GM18861 (cell line): ENCODE results near the gene ARHGEF39.

Source experiments
- ATAC-seq: cut with Tn5 transposase; IDR thresholded peaks from one replicate; pipeline ENCODE4 v1.9.1; 2021; ENCODE audit not compliant: unreplicated experiment

Gene ARHGEF39

DNA sequence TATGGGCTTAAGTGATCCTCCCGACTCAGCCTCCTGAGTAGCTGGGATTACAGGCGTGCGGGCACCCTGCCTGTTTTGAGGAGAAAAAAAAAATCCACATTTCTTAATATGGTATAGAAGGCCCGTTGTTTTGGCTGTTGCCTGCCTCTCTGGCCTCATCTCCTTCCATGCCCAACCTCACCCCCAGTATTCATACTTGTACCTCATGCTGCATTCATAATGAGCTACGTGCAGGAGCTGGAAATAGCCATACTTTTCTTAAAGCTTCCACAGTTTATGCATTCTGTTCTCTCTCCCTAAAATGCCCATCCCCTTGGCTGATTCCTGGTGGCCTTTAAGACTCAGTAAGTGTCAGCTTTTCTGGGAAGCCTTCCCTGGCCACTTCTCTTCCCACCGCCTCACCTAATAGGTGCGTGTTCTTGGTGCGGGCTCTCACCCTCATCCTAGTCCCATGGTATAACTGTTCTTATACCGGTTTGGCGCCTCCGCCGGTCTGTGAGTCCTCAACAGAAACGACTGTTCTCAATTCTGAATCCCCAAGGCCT is 26.8 kb upstream of the ARHGEF39 start:
- no peak for ATAC-seq

- no peak for ATAC-seq
These were observed 26.3 kb upstream of the ARHGEF39 start for GRCh38 chr9:35691334-35691650.

GRCh38 chr9:35690614-35691333 is 25.8 kb upstream of the ARHGEF39 start:
- ATAC-seq = no peak

GRCh38 chr9:35690294-35690613 is 25.3 kb upstream of the ARHGEF39 start:
- no peak for ATAC-seq

- ATAC-seq = no peak
These were observed 24.7 kb upstream of the ARHGEF39 start, which contains the start of gene TPM2 for GRCh38 chr9:35689542-35690293. TSS of gene TPM2 (minus strand) at chr9:35689925. CDS start at chr9:35689817, 108 bp downstream.

GRCh38 chr9:35688558-35689541 is 23.9 kb upstream of the ARHGEF39 start:
- no peak for ATAC-seq

DNA sequence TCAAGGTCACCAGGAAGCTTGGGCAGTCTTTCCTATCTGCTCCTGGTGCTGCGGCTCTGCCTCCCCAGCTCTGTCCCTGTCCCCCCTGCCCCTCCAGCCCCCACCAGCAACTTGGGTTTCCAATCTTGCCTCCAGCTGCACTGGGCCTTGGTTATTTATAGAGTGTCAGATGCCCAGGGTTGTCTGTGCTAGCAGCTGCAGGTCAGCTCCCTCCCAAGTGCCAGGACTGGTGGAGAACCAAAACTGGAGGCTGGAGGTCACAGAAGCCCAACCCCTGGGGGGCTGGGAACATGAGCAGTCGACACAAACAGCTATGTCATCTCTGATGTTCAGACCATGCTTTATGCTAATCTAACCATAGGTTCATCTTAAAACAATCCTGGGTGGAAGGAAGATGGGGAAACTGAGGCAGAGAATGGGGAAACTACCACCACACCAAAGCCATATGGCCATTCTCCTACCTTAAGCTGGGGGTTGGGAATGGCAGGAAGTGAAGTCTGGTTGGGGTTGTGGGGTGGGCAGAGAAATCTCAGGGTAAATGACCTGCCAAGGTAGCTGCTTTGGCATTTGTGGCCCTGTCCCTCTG is 23.1 kb upstream of the ARHGEF39 start:
- ATAC-seq = no peak

GRCh38 chr9:35687306-35687705 is 22.3 kb upstream of the ARHGEF39 start:
- no peak for ATAC-seq

DNA sequence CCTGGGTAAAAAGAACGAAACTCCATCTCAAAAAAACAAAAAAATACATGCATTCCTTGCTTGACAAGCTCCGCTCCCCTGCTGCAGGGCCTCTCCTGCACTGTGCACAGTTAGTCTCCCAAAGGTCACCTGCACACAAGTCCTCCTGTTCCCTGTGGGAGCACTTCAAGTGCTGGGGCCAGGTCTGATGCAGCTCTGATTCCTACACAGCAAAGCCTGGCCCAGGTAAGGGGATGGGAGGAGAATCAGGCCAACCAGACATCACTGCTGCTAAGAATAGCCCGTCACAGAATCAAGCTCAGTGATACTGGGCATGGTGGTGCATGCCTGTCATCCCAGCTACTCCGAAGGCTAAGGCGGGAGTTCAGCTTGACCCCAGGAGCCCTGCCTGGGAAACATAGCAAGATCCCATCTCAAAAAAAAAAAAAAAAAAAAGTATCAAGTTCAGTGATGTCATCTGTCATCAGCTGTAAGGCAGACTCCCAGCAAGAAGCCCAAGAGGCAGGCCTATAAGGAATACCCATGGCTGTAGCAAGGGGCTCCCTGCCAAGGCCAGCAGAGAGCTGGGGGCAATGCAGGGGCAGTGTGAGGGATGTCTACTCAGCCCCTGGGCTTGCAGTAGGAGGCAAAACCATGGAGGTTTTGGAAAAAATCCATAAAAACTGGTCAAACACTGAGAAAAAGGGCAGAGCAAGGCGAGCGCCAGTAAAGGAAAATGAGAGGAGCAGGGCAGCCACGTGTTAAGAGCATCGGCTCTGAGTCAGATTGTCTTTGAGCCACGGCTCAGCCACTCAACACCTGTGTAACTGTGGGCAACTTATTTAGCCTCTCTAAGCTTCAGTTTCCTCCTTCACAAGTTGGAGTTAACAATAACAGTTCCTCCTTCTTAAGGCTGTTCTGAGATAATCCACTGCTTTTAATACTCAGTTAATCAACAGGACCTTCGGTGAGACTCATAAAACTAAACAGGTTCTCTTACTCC is 21.5 kb upstream of the ARHGEF39 start:
- no peak for ATAC-seq

GRCh38 chr9:35685506-35685905 is 20.5 kb upstream of the ARHGEF39 start:
- no peak for ATAC-seq

GRCh38 chr9:35684921-35685320 is 19.9 kb upstream of the ARHGEF39 start:
- no peak for ATAC-seq

GRCh38 chr9:35683323-35683722 is 18.3 kb upstream of the ARHGEF39 start:
- no peak for ATAC-seq

GRCh38 chr9:35682520-35683315 is 17.7 kb upstream of the ARHGEF39 start:
- no peak for ATAC-seq

DNA sequence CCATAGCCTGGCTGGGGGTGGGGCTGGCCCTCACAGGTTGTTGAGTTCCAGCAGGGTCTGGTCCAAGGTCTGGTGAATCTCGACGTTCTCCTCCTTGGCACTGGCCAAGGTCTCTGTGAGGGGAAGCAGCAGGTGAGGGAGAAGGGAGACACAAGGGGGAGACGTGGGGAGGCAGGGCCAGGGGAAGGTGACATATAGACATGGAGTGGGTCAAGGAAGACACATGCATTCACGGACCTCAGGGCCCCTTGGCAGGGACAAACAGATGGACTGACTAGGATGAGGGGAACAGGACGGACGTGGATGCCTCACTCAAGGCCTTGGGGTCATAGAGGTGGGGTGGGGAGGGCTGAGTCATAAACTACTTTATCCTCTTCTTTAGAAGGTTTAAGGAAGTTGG is 17.1 kb upstream of the ARHGEF39 start:
- no peak for ATAC-seq

- ATAC-seq = no peak
These were observed 16.5 kb upstream of the ARHGEF39 start for GRCh38 chr9:35681341-35682002.

DNA sequence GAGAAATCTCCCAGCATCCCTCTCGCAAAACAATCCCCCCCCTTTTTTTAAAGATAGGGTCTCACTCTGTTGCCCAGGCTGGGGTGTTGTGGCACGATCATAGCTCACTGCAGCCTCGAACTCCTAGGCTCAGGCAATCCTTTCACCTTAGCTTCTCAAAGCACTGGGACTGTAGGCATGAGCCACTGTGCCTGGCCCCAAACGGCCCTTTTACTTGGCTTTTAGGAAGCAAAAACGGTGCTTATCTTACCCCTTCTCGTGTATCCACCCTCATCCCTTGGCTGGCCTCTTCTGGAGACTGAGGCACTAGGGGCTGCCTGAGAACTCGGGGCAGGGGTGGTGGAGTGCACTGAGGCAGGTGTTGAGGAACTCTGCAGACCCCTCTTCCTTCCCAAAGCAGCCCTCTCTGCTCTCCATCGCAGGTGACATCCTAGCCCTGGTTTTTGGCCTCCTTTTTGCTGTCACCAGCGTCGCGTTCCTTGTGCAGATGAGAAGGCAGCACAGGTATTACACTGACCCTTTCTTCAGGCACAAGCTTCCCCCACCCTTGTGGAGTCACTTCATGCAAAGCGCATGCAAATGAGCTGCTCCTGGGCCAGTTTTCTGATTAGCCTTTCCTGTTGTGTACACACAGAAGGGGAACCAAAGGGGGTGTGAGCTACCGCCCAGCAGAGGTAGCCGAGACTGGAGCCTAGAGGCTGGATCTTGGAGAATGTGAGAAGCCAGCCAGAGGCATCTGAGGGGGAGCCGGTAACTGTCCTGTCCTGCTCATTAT is 15.5 kb upstream of the ARHGEF39 start:
- no peak for ATAC-seq

- no peak for ATAC-seq
These were observed 14.9 kb upstream of the ARHGEF39 start for GRCh38 chr9:35679766-35680330.
